Measurements from ENCODE around the gene DMAP1. TPM values are rescaled to one million over a fixed set of nuclear protein-coding genes. Genes with fewer than 3 reads are reported as not detected.

DMAP1 gene
- total and polyA plus RNA-seq, 9 of the 15 experiments (the other 6 are each of a cell fraction or from before 2014, with no cell fraction given): 1.5 to 51.2 (median 30.3) TPM

GRCh38 chr1:44236490-44237272, 23.4 kb downstream of the DMAP1 start (continued):
- TF ChIP-seq USF2 (CRISPR knock-in tag; IDR thresholded peaks at IDR 0.05) (no peak), IRF9 (tag; IDR thresholded peaks at IDR 0.05) (no peak), SPI1 (IDR thresholded peaks at IDR 0.05; ENCODE audit: borderline replicate concordance, low read depth, low read length) (no peak)

DNA sequence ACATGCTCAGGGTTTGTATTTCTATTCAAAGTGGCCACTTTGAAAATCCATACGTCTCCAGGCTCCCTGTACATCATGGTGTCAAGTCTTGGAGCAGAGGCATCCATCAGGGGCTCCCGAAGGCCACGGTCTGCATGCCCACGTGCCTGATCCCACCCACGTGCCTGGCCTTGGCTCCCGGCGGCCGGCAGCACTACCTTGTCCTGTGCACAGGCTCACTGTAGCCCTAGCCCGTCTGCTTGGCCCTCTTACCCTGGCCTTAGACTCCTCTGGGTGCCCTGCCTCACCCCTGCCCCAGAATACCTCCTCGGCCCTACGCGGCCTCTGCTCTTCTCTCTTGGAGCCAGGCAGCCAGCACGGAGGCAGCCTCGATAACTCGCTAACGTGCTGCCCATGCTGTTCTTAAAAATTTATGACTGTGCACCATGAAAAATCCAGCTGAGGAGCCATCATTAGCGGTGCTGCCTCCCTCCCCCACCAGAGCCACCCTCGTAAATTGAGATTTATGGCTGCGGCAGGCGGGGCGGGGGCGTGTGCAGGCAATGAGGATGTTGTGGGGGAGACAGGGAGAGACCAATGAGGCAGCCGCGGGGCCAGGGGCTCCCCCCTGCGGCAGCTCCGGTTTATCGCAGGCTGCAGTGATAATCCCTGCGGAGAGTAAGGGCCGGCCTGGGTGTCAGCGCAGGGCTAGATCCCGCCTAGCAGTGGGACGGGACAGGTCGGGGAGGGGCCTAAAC, 24.6 kb downstream of the DMAP1 start:
- H4K20me1 ChIP-seq (replicated peaks; ENCODE audit: control insufficient read depth, insufficient read depth, low read length): peaks cover 13% of the 10 kb centered on the region
- ChIA-PET POLR2A (interaction anchor here (0.5 to 1.4 kb wide), 10 partner anchors 14 to 1948 kb away, joined by 3 to 6 read pairs (median 3); no protein-coding TSS in a partner anchor), CTCF (ENCODE audit: low intra/inter-chr PET ratio) (no interaction called here)
- WGBS (ENCODE audit: insufficient coverage, low coverage, missing lambda C conversion rate): 40% methylated on average over 33 of the region's 33 CpGs
- intact Hi-C loops (cut with micrococcal nuclease) (loop anchor here (2.0 kb wide), 1 partner anchor 53 kb away; no protein-coding TSS in a partner anchor), in situ Hi-C loops (cut with MboI) (no loop called here)
- peak; percentile 99 for ATAC-seq
- H3K9me1 ChIP-seq (ENCODE audit: control insufficient read depth, insufficient read depth, low read length): peaks cover 9% of the 10 kb centered on the region
- H2AFZ ChIP-seq (ENCODE audit: low read depth, low read length): no peak overlapping the region
- 0 out of 4 replicates have a peak overlapping the region, but pooled peaks of 1 of the 2 experiments have one; percentile 15 for H3K9ac ChIP-seq (ENCODE audit: insufficient read depth in 1 of 2, low read depth in 2 of 2, low read length in 2 of 2)
- H3K4me2 ChIP-seq (ENCODE audit: insufficient read depth, low read length): peak overlapping the region; percentile 11; the same call in 1 of the 2 replicates
- no peaks in the 10 kb centered on the region for H3K9me3 ChIP-seq (replicated peaks; ENCODE audit: control insufficient read depth, insufficient read depth, low read depth, low read length)
- no TSS peak for BruUV-seq (replicated peaks)
- H3K27ac ChIP-seq (ENCODE audit: extremely low read depth, low read depth, low read length): no peak overlapping the region
- peaks cover 12% of the 10 kb centered on the region for H3K36me3 ChIP-seq (ENCODE audit: control insufficient read depth, insufficient read depth, low read length)
- H3K4me3 ChIP-seq: no peak overlapping the region
- H3K4me1 ChIP-seq (replicated peaks in 1 of 2; ENCODE audit: control insufficient read depth in 2 of 2, insufficient read depth in 2 of 2, low read length in 2 of 2): peaks cover 25 to 35% of the 10 kb centered on the region in 2 experiments; a peak in 4 of 5 replicates
- H3K79me2 ChIP-seq (ENCODE audit: control insufficient read depth, insufficient read depth, low read length): no peaks in the 10 kb centered on the region
- FAIRE-seq: peak; percentile 95
- no peaks in the 10 kb centered on the region for H3K27me3 ChIP-seq (ENCODE audit: control insufficient read depth in 2 of 2, insufficient read depth in 2 of 2, low read length in 2 of 2)
- DNase-seq (ENCODE audit: extremely low read depth in 1 of 4, low spot score in 3 of 4): peak; percentile 92 to 97 (median 96)
- TF ChIP-seq ZNF282 (CRISPR knock-in tag; IDR thresholded peaks at IDR 0.05) (no peak), BRD4 (IDR thresholded peaks at IDR 0.05) (no peak), MYC (IDR thresholded peaks at IDR 0.05; ENCODE audit: low read depth, low read length) (0 out of 2 replicates have a peak, but pooled peaks have one; percentile 27), MYC (CRISPR knock-in tag; IDR thresholded peaks at IDR 0.05; ENCODE audit: borderline replicate concordance, low read depth) (no peak), GABPB1 (CRISPR knock-in tag; IDR thresholded peaks at IDR 0.05) (peak; percentile 58; the same call in 1 of the 2 replicates), ZNF780A (CRISPR knock-in tag; IDR thresholded peaks at IDR 0.05) (no peak), POLR3A (IDR thresholded peaks at IDR 0.05; ENCODE audit: borderline replicate concordance, extremely low read depth, insufficient read depth, insufficient read length) (no peak), RAD21 (CRISPR knock-in tag; conservative IDR thresholded peaks at IDR 0.05 in 1 of 2, IDR thresholded peaks at IDR 0.05 in 1 of 2) (peak in 1 of 2 experiments; percentile 67; a peak in 2 of 4 replicates), MEIS2 (IDR thresholded peaks at IDR 0.05; ENCODE audit: partially characterized antibody) (peak; percentile 97)
- TF ChIP-seq, protein P1, sequence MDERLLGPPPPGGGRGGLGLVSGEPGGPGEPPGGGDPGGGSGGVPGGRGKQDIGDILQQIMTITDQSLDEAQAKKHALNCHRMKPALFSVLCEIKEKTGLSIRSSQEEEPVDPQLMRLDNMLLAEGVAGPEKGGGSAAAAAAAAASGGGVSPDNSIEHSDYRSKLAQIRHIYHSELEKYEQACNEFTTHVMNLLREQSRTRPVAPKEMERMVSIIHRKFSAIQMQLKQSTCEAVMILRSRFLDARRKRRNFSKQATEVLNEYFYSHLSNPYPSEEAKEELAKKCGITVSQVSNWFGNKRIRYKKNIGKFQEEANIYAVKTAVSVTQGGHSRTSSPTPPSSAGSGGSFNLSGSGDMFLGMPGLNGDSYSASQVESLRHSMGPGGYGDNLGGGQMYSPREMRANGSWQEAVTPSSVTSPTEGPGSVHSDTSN (CRISPR knock-in tag; IDR thresholded peaks at IDR 0.05; ENCODE audit: low read depth): no peak
- TF ChIP-seq, protein P1 (tag; conservative IDR thresholded peaks at IDR 0.05; ENCODE audit: low read depth): peak; percentile 94

Measured in K562 (cell line).